GM12874 (cell line): ENCODE measurements around the gene COX19.

ENCODE experiments used
- CTCF ChIP-seq: IDR thresholded peaks from 2 replicates; pipeline ENCODE4 v1.5.1; 2011; ENCODE audit warnings: low read depth, mild to moderate bottlenecking, control low read depth, low read length, moderate library complexity; ENCODE audit not compliant: insufficient read depth

The COX19 gene

GRCh38 chr7:919924-920341 lies 55.4 kb downstream of the COX19 start:
- no peak for TF ChIP-seq CTCF

- no peak for TF ChIP-seq CTCF
Observed at GRCh38 chr7:919114-919442, 56.3 kb downstream of the COX19 start.

GRCh38 chr7:918441-919113 lies 56.8 kb downstream of the COX19 start:
- no peak for TF ChIP-seq CTCF

- no peak for TF ChIP-seq CTCF
Observed at GRCh38 chr7:918118-918425, 57.3 kb downstream of the COX19 start.

GRCh38 chr7:917255-918117 lies 57.9 kb downstream of the COX19 start:
- TF ChIP-seq CTCF = no peak

- TF ChIP-seq CTCF = no peak
Observed at GRCh38 chr7:916291-916941, 58.9 kb downstream of the COX19 start.
